Right lobe of liver (tissue), 4 donors: ENCODE measurements around the gene BCL6B.

ENCODE experiments used
- CTCF ChIP-seq, 4 donors: fragments of 200-600 bp in 3 of 4; fragments of 450-650 bp in 1 of 4; IDR thresholded peaks; one replicate each; pipeline versions ENCODE4 v1.5.1 to v1.8.0; 2016 to 2022; ENCODE audit warnings: antibody characterized with exemption in 4 of 4, mild to moderate bottlenecking in 2 of 4
- POLR2A ChIP-seq: fragments of 450-650 bp; IDR thresholded peaks from one replicate; pipeline ENCODE4 v1.6.1; 2017; ENCODE audit warnings: antibody characterized with exemption, mild to moderate bottlenecking
- donor health status: DM: no; HTN: no; CAD: no.
- donor health status: DM: no; HTN: no; CAD: no.
- donor health status: DM: no; HTN: yes; CAD: no.

- TF ChIP-seq CTCF (IDR thresholded peaks at IDR 0.05) = peak; percentile 27 to 35 (median 34)
- no peak for TF ChIP-seq POLR2A
Measured at GRCh38 chr17:7001318-7001961, 21.4 kb upstream of the BCL6B start.
